Liver (tissue), 9 donors: ENCODE data around the gene OR7C1. TPM values are rescaled to one million over a fixed set of nuclear protein-coding genes. Genes with fewer than 3 reads are reported as not detected.
"Not testable (repeated sequence)": the region's sequence is repeated elsewhere in the genome, so short reads cannot be mapped to it uniquely, and the experiment has no call there.

Source experiments
- DNase-seq: peaks from one replicate; pipeline ENCODE4 v3.0.0-alpha.2; 2017; ENCODE audit warnings: low spot score
- H3K27ac ChIP-seq, 2 donors: one replicate each; pipeline ENCODE4 v1.7.0; 2013; ENCODE audit warnings: inconsistent platforms in 2 of 2, low read length in 2 of 2, control low read depth in 1 of 2, low read depth in 1 of 2, mild to moderate bottlenecking in 1 of 2
- H3K27me3 ChIP-seq, 4 donors: one replicate each; pipeline versions ENCODE4 v1.6.1 to v1.7.0; 2013; ENCODE audit warnings: low read length in 3 of 4, inconsistent platforms in 1 of 4, mild to moderate bottlenecking in 1 of 4, moderate library complexity in 1 of 4; ENCODE audit not compliant: control insufficient read depth in 4 of 4, insufficient read depth in 4 of 4
- H3K36me3 ChIP-seq, 4 donors: one replicate each; pipeline versions ENCODE4 v1.6.1 to v1.7.0; 2013; ENCODE audit warnings: low read length in 3 of 4, mild to moderate bottlenecking in 3 of 4, low read depth in 1 of 4, moderate library complexity in 1 of 4; ENCODE audit not compliant: control insufficient read depth in 4 of 4, insufficient read depth in 3 of 4
- H3K4me1 ChIP-seq, 4 donors: one replicate each; pipeline versions ENCODE4 v1.6.1 to v1.7.0; 2013; ENCODE audit warnings: low read length in 3 of 4, mild to moderate bottlenecking in 3 of 4, moderate library complexity in 1 of 4; ENCODE audit not compliant: control insufficient read depth in 4 of 4, insufficient read depth in 4 of 4
- H3K4me3 ChIP-seq, 3 donors: one replicate each; pipeline versions ENCODE4 v1.6.1 to v1.7.0; 2013; ENCODE audit warnings: low read length in 3 of 3, control low read depth in 1 of 3, low read depth in 1 of 3, mild to moderate bottlenecking in 1 of 3
- H3K9ac ChIP-seq, 2 donors: one replicate each; pipeline ENCODE4 v1.7.0; 2013; ENCODE audit warnings: low read length in 2 of 2, mild to moderate bottlenecking in 2 of 2, moderate library complexity in 2 of 2, control low read depth in 1 of 2, low read depth in 1 of 2
- H3K9me3 ChIP-seq, 4 donors: one replicate each; pipeline versions ENCODE4 v1.6.1 to v1.7.0; 2013; ENCODE audit warnings: low read length in 3 of 4; ENCODE audit not compliant: control insufficient read depth in 4 of 4
- FOXA2 ChIP-seq: IDR thresholded peaks from 2 replicates; pipeline ENCODE4 v1.6.1; 2016; ENCODE audit warnings: antibody characterized with exemption
- HNF4A ChIP-seq, 2 donors: conservative IDR thresholded peaks; 2 replicates each; pipeline ENCODE4 v1.6.1; 2016; ENCODE audit warnings: antibody characterized with exemption in 2 of 2, mild to moderate bottlenecking in 2 of 2
- HNF4G ChIP-seq: IDR thresholded peaks from 2 replicates; pipeline ENCODE4 v1.6.1; 2016; ENCODE audit warnings: antibody characterized with exemption
- JUND ChIP-seq, 2 donors: IDR thresholded peaks; 2 replicates each; pipeline ENCODE4 v1.6.1; 2016; ENCODE audit warnings: antibody characterized with exemption in 2 of 2
- NR2F2 ChIP-seq: IDR thresholded peaks from 2 replicates; pipeline ENCODE4 v1.6.1; 2016; ENCODE audit warnings: antibody characterized with exemption
- RXRA ChIP-seq, 2 donors: IDR thresholded peaks; 2 replicates each; pipeline ENCODE4 v1.6.1; 2017 to 2018; ENCODE audit warnings: antibody characterized with exemption in 2 of 2, mild to moderate bottlenecking in 1 of 2
- SP1 ChIP-seq: IDR thresholded peaks from 2 replicates; pipeline ENCODE4 v1.6.1; 2018; ENCODE audit warnings: antibody characterized with exemption, mild to moderate bottlenecking
- TAF1 ChIP-seq: conservative IDR thresholded peaks from 2 replicates; pipeline ENCODE4 v1.6.1; 2016; ENCODE audit warnings: antibody characterized with exemption, mild to moderate bottlenecking
- YY1 ChIP-seq: IDR thresholded peaks from 2 replicates; pipeline ENCODE4 v1.6.1; 2016; ENCODE audit warnings: antibody characterized with exemption, mild to moderate bottlenecking
- WGBS: extraction: QIAGEN DNeasy Blood & Tissue Kit; methylation state at CpG from one replicate; pipeline ENCODE4 v1.1.7; 2013; 5-methylcytosine and 5-hydroxymethylcytosine counted together
- polyA plus RNA-seq, 2 donors: library from polyadenylated mRNA; stranded (reverse) in 1 of 2; unstranded in 1 of 2; fragments of 200-250 nt in 1 of 2; fragments of >200 nt in 1 of 2; fragmentation: Nextera tagmentation in 1 of 2; extraction: Ambion mirVana in 1 of 2; gene quantifications; one replicate each; pipeline versions ENCODE4 v1.2.1 to v1.2.3, GENCODE V29; 2013 to 2015
- total RNA-seq, 2 donors: library from RNA; depleted of rRNA; stranded (reverse); fragments of >200 nt; gene quantifications; one replicate each; pipeline ENCODE4 v1.2.3, GENCODE V29; 2014
- TF ChIP-seq, protein P1 (sequence below): IDR thresholded peaks from 2 replicates; pipeline ENCODE4 v1.6.1; 2016; ENCODE audit warnings: antibody characterized with exemption
- TF ChIP-seq, protein P2 (sequence below): IDR thresholded peaks from 2 replicates; pipeline ENCODE4 v1.6.1; 2016; ENCODE audit warnings: antibody characterized with exemption
- TF ChIP-seq, protein P3 (sequence below): IDR thresholded peaks from 2 replicates; pipeline ENCODE4 v1.6.1; 2016; ENCODE audit warnings: antibody characterized with exemption
- donor health status: healthy.
- donor health status: healthy.
- donor health status: healthy.
- donor health status: healthy.
- donor health status: healthy.

Gene OR7C1
- total and polyA plus RNA-seq, 4 donors: 0.06 to 0.14 TPM; not detected in 2

DNA sequence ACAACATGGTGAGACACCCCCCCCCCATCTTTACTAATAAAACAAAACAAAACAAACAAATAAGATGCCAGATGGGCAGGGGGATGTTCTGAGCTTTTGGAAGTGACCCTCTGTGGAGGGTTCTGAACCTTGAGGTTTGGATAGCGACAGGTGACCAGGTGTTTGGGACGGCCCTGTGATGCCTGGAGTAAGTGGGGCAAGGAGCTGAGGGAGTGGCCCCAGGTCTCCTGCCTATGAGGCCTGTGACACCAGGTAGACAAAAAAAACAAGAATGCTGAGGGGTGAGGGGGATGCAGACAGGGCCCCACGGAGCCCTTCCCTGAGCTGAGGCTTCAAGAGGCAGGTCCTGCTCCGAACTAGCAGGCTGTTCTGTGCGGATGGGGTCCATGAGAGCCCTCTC, 65.8 kb downstream of the OR7C1 start:
- Histone ChIP-seq H3K4me1 (no peaks in the 10 kb centered on the region), H3K36me3 (no peaks in the 10 kb centered on the region), H3K4me3 (no peak overlapping the region), H3K27me3 (no peaks in the 10 kb centered on the region), H3K9me3 (no peaks in the 10 kb centered on the region), H3K27ac (no peak overlapping the region), H3K9ac (no peak overlapping the region)
- DNase-seq: no peak
- 75% methylated on average over 5 of the region's 5 CpGs for WGBS
- TF ChIP-seq FOXA2 (no peak), TAF1 (no peak), SP1 (no peak), JUND (IDR thresholded peaks at IDR 0.05) (no peak), HNF4G (no peak), NR2F2 (no peak)
- TF ChIP-seq, protein P1, sequence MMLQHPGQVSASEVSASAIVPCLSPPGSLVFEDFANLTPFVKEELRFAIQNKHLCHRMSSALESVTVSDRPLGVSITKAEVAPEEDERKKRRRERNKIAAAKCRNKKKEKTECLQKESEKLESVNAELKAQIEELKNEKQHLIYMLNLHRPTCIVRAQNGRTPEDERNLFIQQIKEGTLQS: no peak

DNA sequence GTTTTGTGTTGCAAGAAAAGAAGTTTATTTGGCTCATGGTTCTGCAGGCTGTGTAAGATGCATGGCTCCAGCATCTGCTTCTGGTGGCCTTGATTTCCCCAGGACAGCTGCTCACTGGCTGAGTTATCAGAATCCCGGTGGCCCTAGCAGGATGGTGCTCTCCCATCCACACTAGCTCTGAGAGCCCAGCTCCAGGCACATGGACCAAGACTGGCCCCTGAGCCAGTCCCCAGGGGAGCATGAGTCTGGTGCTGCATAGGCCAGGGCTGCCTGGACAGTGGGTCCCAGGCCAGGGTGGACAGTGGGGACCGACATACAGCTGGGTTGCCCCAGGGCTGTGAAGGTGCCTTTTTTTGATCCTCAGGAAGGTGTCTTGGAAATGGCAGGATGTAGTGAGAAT, 67.0 kb downstream of the OR7C1 start:
- Histone ChIP-seq H3K4me1 (no peaks in the 10 kb centered on the region), H3K4me3 (no peak overlapping the region), H3K9me3 (no peaks in the 10 kb centered on the region), H3K9ac (no peak overlapping the region), H3K27me3 (no peaks in the 10 kb centered on the region), H3K27ac (no peak overlapping the region), H3K36me3 (no peaks in the 10 kb centered on the region)
- 85% methylated on average over 2 of the region's 2 CpGs for WGBS
- TF ChIP-seq HNF4A (conservative IDR thresholded peaks at IDR 0.05): no peak
- TF ChIP-seq YY1: no peak
- no peak for TF ChIP-seq JUND (IDR thresholded peaks at IDR 0.05)
- TF ChIP-seq, protein P1: no peak
- TF ChIP-seq SP1: no peak
- TF ChIP-seq, protein P2, sequence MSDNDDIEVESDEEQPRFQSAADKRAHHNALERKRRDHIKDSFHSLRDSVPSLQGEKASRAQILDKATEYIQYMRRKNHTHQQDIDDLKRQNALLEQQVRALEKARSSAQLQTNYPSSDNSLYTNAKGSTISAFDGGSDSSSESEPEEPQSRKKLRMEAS: no peak
- no peak for TF ChIP-seq NR2F2
- TF ChIP-seq RXRA (IDR thresholded peaks at IDR 0.05): no peak
- no peak for TF ChIP-seq HNF4G
- DNase-seq: no peak

DNA sequence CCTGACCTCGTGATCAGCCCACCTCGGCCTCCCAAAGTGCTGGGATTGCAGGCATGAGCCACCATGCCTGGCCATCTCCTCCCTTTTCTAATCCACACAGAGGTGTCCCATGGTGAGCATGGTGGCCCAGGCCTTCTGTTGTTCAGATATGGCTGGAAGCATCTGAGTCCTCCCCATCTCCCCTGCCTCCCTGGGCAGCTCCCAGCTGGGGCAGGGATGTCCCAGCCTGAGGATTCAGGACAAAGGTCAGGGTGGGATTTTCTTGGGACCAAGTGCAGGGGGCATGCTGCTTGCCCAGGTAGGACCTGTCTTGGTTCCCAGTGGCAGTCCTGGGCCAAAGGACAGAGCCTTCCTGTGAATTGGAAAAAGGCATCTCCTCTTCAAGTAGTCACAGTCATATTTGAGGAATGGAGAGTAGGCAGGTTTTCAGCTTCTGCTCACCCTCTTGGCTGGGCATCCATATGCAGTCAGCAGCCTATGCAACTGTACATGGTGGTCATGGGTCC, 67.5 kb downstream of the OR7C1 start:
- TF ChIP-seq, protein P1: no peak
- TF ChIP-seq TAF1 (no peak), FOXA2 (no peak)
- TF ChIP-seq, protein P3, sequence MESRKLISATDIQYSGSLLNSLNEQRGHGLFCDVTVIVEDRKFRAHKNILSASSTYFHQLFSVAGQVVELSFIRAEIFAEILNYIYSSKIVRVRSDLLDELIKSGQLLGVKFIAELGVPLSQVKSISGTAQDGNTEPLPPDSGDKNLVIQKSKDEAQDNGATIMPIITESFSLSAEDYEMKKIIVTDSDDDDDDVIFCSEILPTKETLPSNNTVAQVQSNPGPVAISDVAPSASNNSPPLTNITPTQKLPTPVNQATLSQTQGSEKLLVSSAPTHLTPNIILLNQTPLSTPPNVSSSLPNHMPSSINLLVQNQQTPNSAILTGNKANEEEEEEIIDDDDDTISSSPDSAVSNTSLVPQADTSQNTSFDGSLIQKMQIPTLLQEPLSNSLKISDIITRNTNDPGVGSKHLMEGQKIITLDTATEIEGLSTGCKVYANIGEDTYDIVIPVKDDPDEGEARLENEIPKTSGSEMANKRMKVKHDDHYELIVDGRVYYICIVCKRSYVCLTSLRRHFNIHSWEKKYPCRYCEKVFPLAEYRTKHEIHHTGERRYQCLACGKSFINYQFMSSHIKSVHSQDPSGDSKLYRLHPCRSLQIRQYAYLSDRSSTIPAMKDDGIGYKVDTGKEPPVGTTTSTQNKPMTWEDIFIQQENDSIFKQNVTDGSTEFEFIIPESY: no peak
- no peaks in the 10 kb centered on the region for H3K27me3 ChIP-seq

DNA sequence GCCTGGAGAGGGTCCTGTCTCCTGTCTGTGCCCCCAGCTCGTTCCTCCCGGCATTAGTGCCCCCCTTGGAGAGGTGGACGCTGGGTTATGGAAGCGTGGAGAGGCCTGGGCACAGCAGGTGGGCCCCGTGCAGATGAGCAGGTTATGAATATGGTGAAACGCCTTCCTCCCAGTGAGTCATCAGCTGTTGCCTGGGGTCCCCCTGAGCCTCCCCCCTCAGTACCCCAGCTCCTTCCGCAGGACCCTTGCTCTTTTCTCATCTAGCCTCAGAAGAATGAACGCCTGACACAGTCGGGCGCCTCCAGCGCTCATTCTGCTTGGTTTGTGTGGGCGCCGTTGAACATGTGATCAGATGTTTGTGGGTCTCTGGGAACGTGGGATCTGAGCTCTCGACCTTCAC, 69.1 kb downstream of the OR7C1 start:
- H3K27ac ChIP-seq, H3K9me3 ChIP-seq, H3K27me3 ChIP-seq, H3K9ac ChIP-seq, DNase-seq, H3K4me3 ChIP-seq, H3K36me3 ChIP-seq, H3K4me1 ChIP-seq: not testable (repeated sequence)
- WGBS: 79% methylated on average over 15 of the region's 15 CpGs

More for the DNA sequence above, 67.5 kb downstream of the OR7C1 start:
- no peak overlapping the region for H3K4me3 ChIP-seq
- H3K9me3 ChIP-seq: no peaks in the 10 kb centered on the region
- no peaks in the 10 kb centered on the region for H3K36me3 ChIP-seq
- no peak overlapping the region for H3K27ac ChIP-seq
- H3K9ac ChIP-seq: no peak overlapping the region
- no peak for DNase-seq
- H3K4me1 ChIP-seq: no peaks in the 10 kb centered on the region
- WGBS: 71% methylated on average over 2 of the region's 2 CpGs

DNA sequence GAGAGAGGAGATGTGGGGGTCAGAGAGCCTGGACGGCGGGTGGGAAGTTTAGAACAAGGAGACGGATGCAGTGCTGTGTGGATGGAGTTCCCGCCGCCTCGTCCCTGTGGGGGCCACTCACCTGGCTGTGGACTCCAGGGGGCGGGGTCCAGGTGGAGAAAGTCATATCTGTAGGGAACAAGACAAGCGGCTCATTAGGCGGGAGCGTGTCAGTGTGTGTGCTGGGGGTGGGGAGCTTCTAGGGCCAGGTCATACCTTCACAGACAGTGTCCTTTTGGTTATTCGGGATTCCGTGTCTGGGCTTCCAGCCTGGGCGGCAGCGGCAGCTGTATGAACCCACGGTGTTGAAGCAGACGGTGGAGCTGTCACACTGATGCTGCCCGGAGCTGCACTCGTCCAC, 69.6 kb downstream of the OR7C1 start:
- not testable (repeated sequence) for H3K4me1 ChIP-seq, H3K9ac ChIP-seq, H3K36me3 ChIP-seq, H3K27me3 ChIP-seq, DNase-seq, H3K4me3 ChIP-seq, H3K27ac ChIP-seq, H3K9me3 ChIP-seq
- 85% methylated on average over 8 of the region's 18 CpGs for WGBS
